ENCODE data around the gene PDE8B.

PDE8B gene

GRCh38 chr5:77232574-77233358 is 22.3 kb downstream of the PDE8B start:
- DNase-seq, result no peak

- no peak for DNase-seq
These were observed 25.6 kb downstream of the PDE8B start for GRCh38 chr5:77235846-77236721.

- DNase-seq, result peak in 1 of 5 experiments; percentile 26
These were observed 28.8 kb downstream of the PDE8B start for GRCh38 chr5:77239126-77239741.

GRCh38 chr5:77241444-77241843 is 31.0 kb downstream of the PDE8B start:
- DNase-seq, result no peak

- DNase-seq, result no peak
These were observed 39.0 kb downstream of the PDE8B start for GRCh38 chr5:77249475-77249874.

GRCh38 chr5:77250021-77250420 is 39.5 kb downstream of the PDE8B start:
- no peak for DNase-seq

- no peak for DNase-seq
These were observed 41.4 kb downstream of the PDE8B start for GRCh38 chr5:77251921-77252320.

- DNase-seq, result no peak
These were observed 45.1 kb downstream of the PDE8B start for GRCh38 chr5:77255617-77256016.

- no peak for DNase-seq
These were observed 45.9 kb downstream of the PDE8B start for GRCh38 chr5:77256406-77256805.

- no peak for DNase-seq
These were observed 48.2 kb downstream of the PDE8B start for GRCh38 chr5:77258652-77259051.

GRCh38 chr5:77259476-77259875 is 49.0 kb downstream of the PDE8B start:
- no peak for DNase-seq

- DNase-seq, result no peak
These were observed 52.2 kb downstream of the PDE8B start for GRCh38 chr5:77262697-77263096.

- DNase-seq, result no peak
These were observed 55.8 kb downstream of the PDE8B start for GRCh38 chr5:77266291-77266690.

- no peak for DNase-seq
These were observed 57.0 kb downstream of the PDE8B start for GRCh38 chr5:77267496-77267895.

GRCh38 chr5:77272206-77272605 is 61.7 kb downstream of the PDE8B start:
- DNase-seq, result no peak

- no peak for DNase-seq
These were observed 67.3 kb downstream of the PDE8B start for GRCh38 chr5:77277759-77278158.

- no peak for DNase-seq
These were observed 69.6 kb downstream of the PDE8B start for GRCh38 chr5:77280036-77280435.

- no peak for DNase-seq
These were observed 71.5 kb downstream of the PDE8B start for GRCh38 chr5:77281969-77282336.

- no peak for DNase-seq
These were observed 72.0 kb downstream of the PDE8B start for GRCh38 chr5:77282337-77283027.

- no peak for DNase-seq
These were observed 74.9 kb downstream of the PDE8B start for GRCh38 chr5:77285251-77285841.

GRCh38 chr5:77292026-77292757 is 81.7 kb downstream of the PDE8B start:
- DNase-seq, result no peak

GRCh38 chr5:77294185-77294584 is 83.7 kb downstream of the PDE8B start:
- no peak for DNase-seq
